ENCODE results near the gene CYP8B1.

The CYP8B1 gene

DNA sequence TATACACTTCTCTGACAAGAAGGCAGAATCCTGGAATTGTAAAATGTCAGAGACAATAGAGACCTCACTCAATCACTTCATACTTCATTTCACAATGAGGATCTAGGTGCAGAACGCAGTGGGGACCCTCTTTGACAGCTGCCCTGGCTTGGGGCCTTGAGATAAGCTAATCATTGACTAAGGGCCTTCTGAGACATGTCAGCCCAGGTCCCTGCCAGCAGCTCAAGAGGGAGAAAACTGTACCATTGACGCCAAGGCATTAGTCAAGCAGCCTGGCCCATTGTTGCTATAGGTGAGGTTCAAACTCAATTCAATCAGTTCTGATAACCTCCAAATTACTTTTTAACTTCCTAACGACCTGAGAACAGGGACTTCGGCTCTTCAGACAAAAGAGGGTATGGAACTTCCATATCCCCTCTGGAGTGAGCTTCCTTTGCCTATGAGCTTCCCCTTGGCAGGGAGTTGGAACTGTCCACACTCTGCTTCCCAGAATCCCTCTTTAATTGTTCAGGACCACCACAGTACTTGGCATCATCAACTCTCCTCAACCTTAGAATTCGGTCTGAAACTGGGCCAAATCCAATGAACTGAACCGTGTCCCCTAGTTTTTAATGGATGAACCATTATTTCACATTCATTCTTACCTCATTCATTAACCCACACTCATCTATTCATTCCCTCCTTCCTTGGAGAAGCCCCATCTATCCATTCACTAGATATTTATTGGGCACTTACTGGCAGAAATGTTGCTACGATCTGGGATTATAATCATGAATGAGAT, 1.5 kb upstream of the CYP8B1 start:
- no peak for TF ChIP-seq ZNF274 (IDR thresholded peaks at IDR 0.05; ENCODE audit: low read depth, low read length)
- H3K4me3 ChIP-seq (ENCODE audit: low read length): no peak overlapping the region

- TF ChIP-seq ZNF274 (IDR thresholded peaks at IDR 0.05; ENCODE audit: low read depth, low read length): no peak
- H3K4me3 ChIP-seq (ENCODE audit: low read length): no peak overlapping the region
These were observed 722 bp upstream of the CYP8B1 start for GRCh38 chr3:42876401-42876800.

DNA sequence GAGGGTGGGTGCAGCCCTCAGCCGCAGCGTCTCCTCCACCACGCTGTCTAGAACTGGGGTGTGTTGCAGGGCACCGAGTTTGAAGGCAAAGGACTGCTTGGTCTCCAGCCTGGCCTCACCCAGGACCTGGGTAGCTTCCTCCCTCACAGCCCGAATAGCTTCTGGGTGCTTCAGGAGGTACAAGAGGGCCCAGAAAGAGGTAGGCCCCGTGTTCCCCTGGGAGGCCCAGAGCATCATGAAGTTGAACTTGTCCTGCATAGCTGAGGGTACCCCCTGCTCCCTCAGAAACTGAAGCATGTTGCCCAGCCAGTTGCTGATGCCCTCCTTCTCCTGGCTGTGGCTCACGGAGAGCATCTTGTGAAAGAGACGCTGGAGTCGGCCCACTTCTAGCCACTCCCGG, 930 bp downstream of the CYP8B1 start:
- no peak overlapping the region for H3K4me3 ChIP-seq (ENCODE audit: low read length)
- no peak for TF ChIP-seq ZNF274 (IDR thresholded peaks at IDR 0.05; ENCODE audit: low read depth, low read length)

DNA sequence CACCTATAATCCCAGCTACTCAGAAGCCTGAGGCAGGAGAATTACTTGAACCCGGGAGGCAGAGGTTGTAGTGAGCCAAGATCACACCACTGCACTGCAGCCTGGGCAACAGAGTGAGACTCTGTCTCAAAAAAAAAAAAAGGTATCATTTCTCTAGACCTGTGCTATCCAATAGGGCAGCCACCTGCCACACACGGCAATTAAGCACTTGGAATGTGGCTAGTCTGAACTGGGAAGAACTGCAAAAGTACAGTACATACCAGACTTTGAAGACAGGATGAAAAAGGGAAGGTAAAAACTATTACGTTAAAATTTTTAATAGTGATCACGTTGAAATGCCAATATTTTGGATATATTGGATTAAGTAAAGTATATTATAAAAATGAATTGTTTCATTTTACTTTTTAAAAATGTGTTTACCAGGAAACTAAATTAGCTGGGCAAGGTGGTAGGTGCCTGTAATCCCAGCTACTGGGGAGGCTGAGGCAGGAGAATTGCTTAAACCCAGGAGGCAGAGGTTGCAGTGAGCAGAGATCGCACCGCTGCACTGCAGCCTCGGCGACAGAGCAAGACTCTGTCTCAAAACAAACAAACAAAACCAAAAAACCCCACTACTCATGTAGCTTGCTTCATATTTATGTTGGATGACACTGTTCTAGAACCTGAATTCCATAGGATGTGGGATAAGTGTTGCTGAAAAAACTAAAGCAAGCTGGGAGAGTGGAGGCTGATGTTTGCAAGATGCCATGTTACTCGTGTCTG, 2.3 kb downstream of the CYP8B1 start:
- no peak overlapping the region for H3K4me3 ChIP-seq (ENCODE audit: low read length)
- TF ChIP-seq ZNF274 (IDR thresholded peaks at IDR 0.05; ENCODE audit: low read depth, low read length): no peak

DNA sequence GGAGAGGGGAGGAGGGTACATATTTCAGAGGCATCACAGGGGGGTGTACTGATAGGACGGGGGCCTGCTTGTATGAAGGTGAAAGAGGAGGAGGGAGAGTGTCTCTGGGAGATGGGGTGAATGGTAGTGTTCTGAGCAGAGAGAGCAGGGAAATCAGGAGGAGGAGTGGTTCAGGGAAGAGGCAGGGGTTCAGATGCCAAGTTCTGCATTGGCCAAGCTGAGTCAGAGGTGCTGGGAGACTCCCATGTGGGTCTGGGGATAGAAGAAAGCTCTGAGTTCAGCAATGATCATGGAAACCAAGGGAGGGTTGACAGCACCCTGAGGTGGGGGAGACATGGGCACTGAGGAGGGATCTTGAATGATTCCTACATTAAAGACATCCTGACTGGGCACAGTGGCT, 3.0 kb downstream of the CYP8B1 start:
- H3K4me3 ChIP-seq (ENCODE audit: low read length): no peak overlapping the region
- no peak for TF ChIP-seq ZNF274 (IDR thresholded peaks at IDR 0.05; ENCODE audit: low read depth, low read length)

DNA sequence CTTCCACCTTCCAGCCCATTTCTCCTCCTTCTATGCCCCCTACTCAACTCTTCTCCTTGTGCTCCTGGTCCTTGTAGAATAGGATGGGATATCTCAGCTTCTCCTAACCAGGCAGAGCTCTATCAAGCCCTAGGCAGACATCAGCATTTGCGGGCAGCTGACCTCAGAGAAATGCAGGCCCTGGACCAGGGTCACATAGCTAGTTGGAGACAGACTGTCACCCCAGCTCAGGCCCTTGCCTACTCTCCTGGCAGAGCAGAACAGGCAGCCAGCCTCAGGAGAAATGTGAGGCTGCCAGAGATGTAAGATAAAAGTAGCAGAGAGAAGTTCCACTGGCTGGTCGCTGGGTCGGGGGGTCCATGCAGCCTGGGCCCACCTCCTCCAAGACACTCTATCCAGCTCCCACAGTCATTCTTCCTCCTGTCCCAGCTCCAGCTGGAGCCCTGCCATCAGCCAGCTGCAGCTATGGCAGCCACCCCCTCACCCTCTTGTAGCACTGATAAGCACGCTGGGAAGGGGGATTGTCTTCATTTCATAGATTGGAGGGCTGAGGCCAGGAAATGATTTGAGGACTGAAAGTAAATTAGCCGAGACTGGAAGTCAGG, 4.0 kb downstream of the CYP8B1 start:
- no peak overlapping the region for H3K4me3 ChIP-seq (ENCODE audit: low read length)
- TF ChIP-seq ZNF274 (IDR thresholded peaks at IDR 0.05; ENCODE audit: low read depth, low read length): no peak

- H3K4me3 ChIP-seq (ENCODE audit: low read length): no peak overlapping the region
- TF ChIP-seq ZNF274 (IDR thresholded peaks at IDR 0.05; ENCODE audit: low read depth, low read length): no peak
These were observed 6.8 kb downstream of the CYP8B1 start for GRCh38 chr3:42868841-42869240.

- TF ChIP-seq ZNF274 (IDR thresholded peaks at IDR 0.05; ENCODE audit: low read depth, low read length): no peak
- no peak overlapping the region for H3K4me3 ChIP-seq (ENCODE audit: low read length)
These were observed 8.5 kb downstream of the CYP8B1 start for GRCh38 chr3:42867138-42867537.

- no peak for TF ChIP-seq ZNF274 (IDR thresholded peaks at IDR 0.05; ENCODE audit: low read depth, low read length)
- H3K4me3 ChIP-seq (ENCODE audit: low read length): no peak overlapping the region
These were observed 10.4 kb downstream of the CYP8B1 start for GRCh38 chr3:42865256-42865655.

DNA sequence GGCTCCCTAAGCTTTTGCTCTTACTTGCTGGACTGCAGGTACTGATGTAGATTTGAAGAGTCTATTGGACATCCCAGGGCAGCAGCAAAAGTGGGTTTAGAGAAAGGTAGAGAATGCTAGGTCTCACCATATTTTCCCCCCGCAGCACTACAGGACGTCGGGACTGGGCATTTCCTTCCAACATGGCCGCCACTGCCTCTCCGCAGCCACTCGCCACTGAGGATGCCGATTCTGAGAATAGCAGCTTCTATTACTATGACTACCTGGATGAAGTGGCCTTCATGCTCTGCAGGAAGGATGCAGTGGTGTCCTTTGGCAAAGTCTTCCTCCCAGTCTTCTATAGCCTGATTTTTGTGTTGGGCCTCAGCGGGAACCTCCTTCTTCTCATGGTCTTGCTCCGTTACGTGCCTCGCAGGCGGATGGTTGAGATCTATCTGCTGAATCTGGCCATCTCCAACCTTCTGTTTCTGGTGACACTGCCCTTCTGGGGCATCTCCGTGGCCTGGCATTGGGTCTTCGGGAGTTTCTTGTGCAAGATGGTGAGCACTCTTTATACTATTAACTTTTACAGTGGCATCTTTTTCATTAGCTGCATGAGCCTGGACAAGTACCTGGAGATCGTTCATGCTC, 11.2 kb downstream of the CYP8B1 start:
- no peak for TF ChIP-seq ZNF274 (IDR thresholded peaks at IDR 0.05; ENCODE audit: low read depth, low read length)
- no peak overlapping the region for H3K4me3 ChIP-seq (ENCODE audit: low read length)

- H3K4me3 ChIP-seq (ENCODE audit: low read length): no peak overlapping the region
- no peak for TF ChIP-seq ZNF274 (IDR thresholded peaks at IDR 0.05; ENCODE audit: low read depth, low read length)
These were observed 19.1 kb downstream of the CYP8B1 start for GRCh38 chr3:42856544-42856943.

DNA sequence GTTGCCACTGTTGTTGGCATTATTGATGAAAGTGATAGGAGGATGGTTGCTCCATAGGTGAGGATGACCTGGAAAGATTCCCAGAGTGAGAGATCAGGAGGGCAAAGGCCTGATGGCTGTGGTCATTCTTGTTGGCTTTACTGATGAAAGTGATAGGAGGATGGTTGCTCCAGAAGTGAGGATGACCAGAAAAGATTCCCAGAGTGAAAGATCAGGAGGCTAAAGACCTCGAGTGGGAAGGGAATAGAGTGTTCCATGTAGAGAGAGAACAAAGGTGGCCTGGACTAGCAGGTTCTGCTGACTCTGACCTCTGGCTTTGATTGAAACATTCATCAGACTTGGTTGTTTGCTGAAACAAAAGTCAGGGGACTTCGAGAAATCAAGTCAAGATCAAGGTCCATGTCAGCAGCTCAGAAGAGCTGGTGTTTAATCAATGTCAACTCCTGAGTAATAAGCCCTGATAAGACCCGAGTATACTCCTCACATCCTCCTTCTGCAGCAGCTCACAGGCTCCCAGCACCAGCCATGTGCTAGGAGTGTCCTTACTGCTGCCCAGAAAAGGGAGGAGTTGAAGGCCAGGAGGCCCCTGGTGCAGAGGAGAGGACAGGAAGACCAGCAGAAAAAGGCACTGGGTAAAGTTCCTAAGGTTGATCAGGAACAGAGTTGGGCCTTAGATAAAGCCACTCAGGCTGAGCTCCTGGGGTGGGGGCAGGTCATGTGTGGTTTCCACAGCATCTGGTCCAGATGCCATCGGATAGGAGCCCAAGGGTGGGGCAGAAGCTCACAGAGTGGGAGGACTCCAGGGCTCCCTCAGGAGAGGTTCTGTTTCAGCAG, 19.9 kb downstream of the CYP8B1 start:
- TF ChIP-seq ZNF274 (IDR thresholded peaks at IDR 0.05; ENCODE audit: low read depth, low read length): no peak
- no peak overlapping the region for H3K4me3 ChIP-seq (ENCODE audit: low read length)

DNA sequence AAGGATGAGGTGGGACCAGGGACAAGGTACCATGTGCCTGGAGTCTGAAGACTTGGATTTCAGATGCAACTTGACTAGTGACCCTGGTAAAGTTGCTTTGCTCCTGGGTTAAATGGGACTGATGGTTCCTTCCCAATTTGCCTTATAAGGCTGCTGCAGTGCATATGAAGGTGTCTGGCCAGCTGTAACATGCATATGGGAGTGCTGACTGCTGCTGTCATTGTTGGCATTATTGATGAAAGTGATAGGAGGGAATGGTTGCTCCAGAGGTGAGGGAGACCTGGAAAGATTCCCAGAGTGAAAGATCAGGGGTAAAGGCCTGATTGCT, 20.5 kb downstream of the CYP8B1 start:
- no peak overlapping the region for H3K4me3 ChIP-seq (ENCODE audit: low read length)
- no peak for TF ChIP-seq ZNF274 (IDR thresholded peaks at IDR 0.05; ENCODE audit: low read depth, low read length)
